Kidney (tissue), 14 donors: ENCODE data around the gene OSCP1. TPM values are rescaled to one million over a fixed set of nuclear protein-coding genes. Genes with fewer than 3 reads are reported as not detected.
A peak's percentile ranks its signal among the peaks of the same experiment; 100 is the strongest.

Source experiments
- DNase-seq, 5 donors: peaks; one replicate each; pipeline ENCODE4 v3.0.0-alpha.2; 2013 to 2020
- FAIRE-seq: peaks from 2 replicates; lab custom pipeline; 2012; peaks lifted over from hg19 to GRCh38; lab: Jason Lieb, UNC
- H3K27ac ChIP-seq, 2 donors: one replicate each; pipeline ENCODE4 v1.7.0; 2013; ENCODE audit warnings: low read depth in 2 of 2, low read length in 2 of 2, inconsistent platforms in 1 of 2
- H3K27me3 ChIP-seq: one replicate; pipeline ENCODE4 v1.7.1; 2013; ENCODE audit warnings: low read length, inconsistent platforms; ENCODE audit not compliant: control insufficient read depth, insufficient read depth
- H3K36me3 ChIP-seq, 3 donors: one replicate each; pipeline versions ENCODE4 v1.7.0 to v1.7.1; 2013; ENCODE audit warnings: low read length in 3 of 3, control low read depth in 1 of 3, inconsistent platforms in 1 of 3; ENCODE audit not compliant: insufficient read depth in 3 of 3, control insufficient read depth in 2 of 3
- H3K4me1 ChIP-seq, 3 donors: one replicate each; pipeline versions ENCODE4 v1.7.0 to v1.7.1; 2013; ENCODE audit warnings: low read length in 3 of 3, inconsistent platforms in 1 of 3, low read depth in 1 of 3; ENCODE audit not compliant: control insufficient read depth in 2 of 3, insufficient read depth in 2 of 3
- H3K4me3 ChIP-seq, 3 donors: one replicate each; pipeline versions ENCODE4 v1.7.0 to v1.8.1; 2013; ENCODE audit warnings: low read length in 3 of 3, control low read depth in 1 of 3, inconsistent platforms in 1 of 3
- H3K9ac ChIP-seq, 3 donors: one replicate each; pipeline versions ENCODE4 v1.7.0 to v1.7.1; 2013; ENCODE audit warnings: low read length in 3 of 3, control low read depth in 1 of 3, inconsistent platforms in 1 of 3
- H3K9me3 ChIP-seq, 3 donors: one replicate each; pipeline versions ENCODE4 v1.7.0 to v1.7.1; 2013; ENCODE audit warnings: low read length in 3 of 3, control low read depth in 1 of 3, inconsistent platforms in 1 of 3; ENCODE audit not compliant: control insufficient read depth in 2 of 3, insufficient read depth in 1 of 3
- CTCF ChIP-seq: IDR thresholded peaks from 3 replicates; pipeline ENCODE4 v1.5.1; 2012; ENCODE audit warnings: mild to moderate bottlenecking, moderate library complexity, borderline replicate concordance; ENCODE audit not compliant: insufficient read depth; ENCODE audit errors: extremely low read depth
- intact Hi-C: fragments of 100-400 bp; cut with DNase I; formaldehyde crosslinking; loops from one replicate; pipeline ENCODE4 v1.11.1; 2022
- polyA plus RNA-seq: library from polyadenylated mRNA; stranded (reverse); fragments of 350-450 nt; fragmentation: Illumina TruSeq; extraction: RNeasy Lipid Tissue Mini Kit (QIAGEN cat#74804); gene quantifications from one replicate; pipeline ENCODE4 v1.2.3, GENCODE V29; 2014; ENCODE audit warnings: low read depth, low replicate concordance; ENCODE audit not compliant: insufficient read depth
- total RNA-seq: library from RNA; stranded (reverse); fragmentation: NEBNext Ultra II Directional; extraction: Animal tissue kit (Norgen Biotek cat#: 25700); gene quantifications from one replicate; pipeline ENCODE4 v1.2.1, GENCODE V29; 2021
- donor health status: control.
- donor health status: control.
- donor health status: control.
- donor health status: control.
- donor health status: control.
- donor health status: DM: yes; HTN: yes; CAD: no.
- donor health status: Normal renal cell carcinoma (clear cell type).

The OSCP1 gene
- total and polyA plus RNA-seq, 2 donors from 2014 or later: 22.0 to 27.8 TPM

- Histone ChIP-seq H3K9ac (no peak overlapping the region), H3K9me3 (no peaks in the 10 kb centered on the region), H3K4me1 (peaks cover 0 to 5% (median 0%) of the 10 kb centered on the region in 3 donors), H3K4me3 (peak overlapping the region in 1 of 3 donors; percentile 65), H3K27ac (peak overlapping the region; percentile 28 to 41), H3K27me3 (no peaks in the 10 kb centered on the region), H3K36me3 (no peaks in the 10 kb centered on the region)
- intact Hi-C loops: no loop called here
- DNase-seq (peak in 1 of 5 donors; percentile 69), FAIRE-seq (no peak)
- no peak for TF ChIP-seq CTCF
These were observed 48.4 kb downstream of the OSCP1 start for GRCh38 chr1:36401602-36402503.

GRCh38 chr1:36400825-36401601 is 49.2 kb downstream of the OSCP1 start:
- Histone ChIP-seq H3K9ac (no peak overlapping the region), H3K36me3 (no peaks in the 10 kb centered on the region)

GRCh38 chr1:36400514-36400824 is 49.8 kb downstream of the OSCP1 start:
- no peak for DNase-seq
- Histone ChIP-seq H3K27ac (no peak overlapping the region), H3K27me3 (no peaks in the 10 kb centered on the region), H3K4me3 (peak overlapping the region in 1 of 3 donors; percentile 65), H3K9me3 (no peaks in the 10 kb centered on the region), H3K4me1 (peaks cover 0 to 8% (median 0%) of the 10 kb centered on the region in 3 donors), H3K36me3 (no peaks in the 10 kb centered on the region), H3K9ac (no peak overlapping the region)
- intact Hi-C loops: no loop called here
- no peak for FAIRE-seq
- no peak for TF ChIP-seq CTCF

More at GRCh38 chr1:36400825-36401601, 49.2 kb downstream of the OSCP1 start:
- Histone ChIP-seq H3K4me1 (peaks cover 0 to 8% (median 0%) of the 10 kb centered on the region in 3 donors), H3K4me3 (peak overlapping the region in 2 of 3 donors; percentile 34 to 65), H3K9me3 (no peaks in the 10 kb centered on the region), H3K27ac (peak overlapping the region; percentile 28 to 41), H3K27me3 (no peaks in the 10 kb centered on the region)
- TF ChIP-seq CTCF: no peak
- intact Hi-C loops: no loop called here
- no peak for FAIRE-seq
- DNase-seq: peak in 2 of 5 donors; percentile 92
